ENCODE measurements around the gene HTATSF1.

HTATSF1 gene

DNA sequence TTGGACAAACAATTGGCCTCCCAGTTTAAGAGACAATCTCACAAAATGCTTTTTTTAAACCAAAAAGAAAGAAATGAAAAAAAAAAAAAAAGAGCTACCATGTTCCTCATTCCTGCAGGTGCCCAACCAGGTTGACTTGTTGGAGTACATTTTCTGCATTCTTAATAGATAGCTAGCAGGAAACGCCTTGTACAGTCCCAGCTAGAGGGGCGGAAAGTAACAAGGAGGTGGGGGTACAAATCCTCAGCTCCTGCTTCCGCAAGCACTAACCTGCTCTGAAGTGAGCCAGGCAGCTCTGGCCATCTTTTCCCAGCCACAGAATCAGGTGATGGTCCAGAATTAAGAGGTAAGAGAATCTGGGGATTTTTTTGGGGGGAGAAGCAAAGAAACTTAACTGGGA, 34.6 kb downstream of the HTATSF1 start, which contains the start of gene VGLL1:
Gene VGLL1, plus strand, starts transcription at position 265 of the 400 bp plus-strand sequence. CDS start 3,806 bp downstream, outside the sequence.
- Mint-ChIP-seq H3K27ac (no peak within 1 kb of the TSS), H3K4me3 (no peak within 1 kb of the TSS), H3K4me1 (no peaks in the 10 kb centered on the region), H3K9me3 (no peaks in the 10 kb centered on the region), H3K27me3 (no peaks in the 10 kb centered on the region), H3K36me3 (ENCODE audit: low read depth) (no peaks in the 10 kb centered on the region)
- ATAC-seq = no peak
- DNase-seq = no peak

DNA sequence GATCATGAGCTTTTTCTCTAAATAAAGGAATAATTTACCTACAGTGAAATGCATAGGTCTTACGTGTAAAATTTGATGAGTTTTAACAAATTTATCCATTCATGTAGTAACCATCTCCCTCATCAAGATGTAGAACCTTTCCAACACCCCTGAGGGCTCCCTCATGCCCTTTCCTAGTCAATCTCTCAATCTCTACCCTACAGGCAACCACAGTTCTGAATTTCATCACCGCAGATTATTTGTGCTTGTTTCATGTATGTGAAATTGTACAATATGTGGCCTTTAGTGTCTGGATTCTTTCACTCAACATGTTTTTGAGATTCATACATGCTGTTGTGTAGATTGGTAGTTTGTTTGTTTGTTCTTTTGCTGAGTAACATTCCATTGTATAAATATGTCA, 36.7 kb downstream of the HTATSF1 start:
- H3K4me1 Mint-ChIP-seq = no peaks in the 10 kb centered on the region

GRCh38 chrX:136538811-136539210, 41.4 kb downstream of the HTATSF1 start:
- Mint-ChIP-seq H3K36me3 (ENCODE audit: low read depth) (no peaks in the 10 kb centered on the region), H3K4me3 (no peak overlapping the region), H3K9me3 (no peaks in the 10 kb centered on the region), H3K27me3 (no peaks in the 10 kb centered on the region), H3K27ac (no peak overlapping the region), H3K4me1 (peaks cover 8% of the 10 kb centered on the region)
- no peak for DNase-seq
- no peak for ATAC-seq

More for the DNA sequence above, 36.7 kb downstream of the HTATSF1 start:
- no peaks in the 10 kb centered on the region for H3K27me3 Mint-ChIP-seq
- no peaks in the 10 kb centered on the region for H3K9me3 Mint-ChIP-seq
- no peaks in the 10 kb centered on the region for H3K36me3 Mint-ChIP-seq (ENCODE audit: low read depth)
- H3K27ac Mint-ChIP-seq = no peak overlapping the region
- DNase-seq (no peak), ATAC-seq (no peak)
- H3K4me3 Mint-ChIP-seq = no peak overlapping the region

DNA sequence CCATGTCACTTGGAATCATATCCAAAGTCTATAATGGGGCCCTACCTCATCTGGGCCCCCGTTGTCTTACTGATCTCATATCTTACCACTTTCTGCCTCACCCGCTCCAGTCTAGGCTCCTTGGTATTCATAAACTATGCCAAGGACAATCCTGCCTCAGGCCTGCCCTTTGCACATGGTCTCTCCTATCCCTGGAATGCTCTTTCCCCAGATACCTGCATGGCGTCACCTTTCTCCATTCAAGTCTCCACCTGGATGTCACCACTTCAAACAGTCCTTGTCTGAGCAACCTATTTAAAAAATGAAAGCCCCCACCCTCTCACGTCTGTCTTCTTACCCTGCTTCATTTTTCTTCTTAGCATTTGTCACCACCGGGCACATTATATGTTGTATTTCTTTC, 42.8 kb downstream of the HTATSF1 start:
- Mint-ChIP-seq H3K4me1 (peaks cover 13% of the 10 kb centered on the region), H3K36me3 (ENCODE audit: low read depth) (no peaks in the 10 kb centered on the region), H3K4me3 (no peak overlapping the region), H3K9me3 (no peaks in the 10 kb centered on the region), H3K27ac (no peak overlapping the region), H3K27me3 (no peaks in the 10 kb centered on the region)
- ATAC-seq (no peak), DNase-seq (no peak)

DNA sequence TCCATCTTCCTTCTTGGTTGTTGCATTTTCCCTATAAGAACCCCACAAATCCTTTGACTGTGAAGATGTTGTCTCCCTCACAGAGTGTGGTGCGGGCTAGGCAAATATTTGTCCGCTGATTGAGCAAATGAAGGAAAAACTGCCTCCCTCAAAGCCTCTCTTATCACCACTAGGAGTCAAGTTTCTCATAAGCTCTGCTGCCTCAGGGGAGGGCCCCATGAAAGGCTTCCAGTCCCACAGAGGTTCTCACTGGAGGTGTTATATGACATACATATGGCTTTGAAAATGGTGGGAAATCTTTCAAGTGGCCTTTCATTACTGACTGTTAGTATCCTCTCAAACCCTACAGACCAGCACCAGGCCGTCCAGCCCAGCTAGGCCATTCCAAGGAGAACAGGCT, 43.9 kb downstream of the HTATSF1 start:
- no peaks in the 10 kb centered on the region for H3K9me3 Mint-ChIP-seq
- no peak for ATAC-seq

DNA sequence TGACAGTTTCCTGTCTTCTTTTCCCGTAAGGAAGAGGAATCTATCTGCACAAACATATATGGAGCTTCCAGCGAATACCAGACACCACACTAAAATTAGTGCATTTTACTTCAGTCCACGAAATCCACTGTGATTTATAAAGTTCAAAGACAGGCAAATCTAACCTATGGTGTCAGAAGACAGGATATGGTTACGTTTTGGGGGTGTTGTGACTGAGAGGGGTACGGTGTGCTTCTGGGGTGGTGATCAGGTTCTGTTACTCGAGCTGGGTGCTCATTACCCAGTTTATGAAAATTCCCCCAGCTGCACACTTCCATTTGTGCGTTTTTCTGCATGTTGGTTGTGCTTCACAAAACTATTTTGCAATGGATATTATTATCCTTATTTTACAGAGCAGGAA, 44.9 kb downstream of the HTATSF1 start:
- DNase-seq (no peak), ATAC-seq (no peak)
- H3K27ac Mint-ChIP-seq = no peak overlapping the region
- no peaks in the 10 kb centered on the region for H3K27me3 Mint-ChIP-seq
- no peaks in the 10 kb centered on the region for H3K9me3 Mint-ChIP-seq
- no peak overlapping the region for H3K4me3 Mint-ChIP-seq
- H3K4me1 Mint-ChIP-seq = peaks cover 28% of the 10 kb centered on the region
- no peaks in the 10 kb centered on the region for H3K36me3 Mint-ChIP-seq (ENCODE audit: low read depth)

More for the DNA sequence above, 43.9 kb downstream of the HTATSF1 start:
- Mint-ChIP-seq H3K27ac (no peak overlapping the region), H3K36me3 (ENCODE audit: low read depth) (no peaks in the 10 kb centered on the region), H3K4me3 (no peak overlapping the region), H3K4me1 (peaks cover 23% of the 10 kb centered on the region), H3K27me3 (no peaks in the 10 kb centered on the region)
- no peak for DNase-seq

GRCh38 chrX:136546371-136546781, 49.0 kb downstream of the HTATSF1 start:
- no peak for ATAC-seq
- H3K27ac Mint-ChIP-seq = no peak overlapping the region
- H3K4me3 Mint-ChIP-seq = no peak overlapping the region
- H3K9me3 Mint-ChIP-seq = no peaks in the 10 kb centered on the region
- no peak for DNase-seq
- H3K27me3 Mint-ChIP-seq = no peaks in the 10 kb centered on the region
- H3K4me1 Mint-ChIP-seq = peaks cover 31% of the 10 kb centered on the region
- no peaks in the 10 kb centered on the region for H3K36me3 Mint-ChIP-seq (ENCODE audit: low read depth)

- no peaks in the 10 kb centered on the region for H3K27me3 Mint-ChIP-seq
- ATAC-seq = no peak
These were observed 51.8 kb downstream of the HTATSF1 start for GRCh38 chrX:136549226-136549625.

DNA sequence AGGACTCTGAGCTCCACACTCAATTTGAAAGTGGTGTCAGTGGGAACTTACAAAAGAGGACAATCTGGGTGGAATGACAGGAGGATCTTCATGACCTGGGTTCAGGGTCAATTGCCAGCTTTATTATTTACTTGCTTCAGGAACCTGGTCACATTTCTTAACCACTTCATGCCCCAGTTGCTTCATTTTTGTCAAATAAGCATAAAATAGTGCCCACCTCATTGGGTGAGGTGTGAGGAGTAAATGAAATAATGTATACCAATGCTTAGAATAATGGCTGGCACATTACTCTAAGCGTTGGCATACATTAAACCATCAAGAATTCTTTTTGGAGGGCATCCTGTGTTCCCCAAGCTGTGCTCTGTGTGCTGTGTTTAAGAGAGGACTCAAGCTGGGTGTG, 54.0 kb downstream of the HTATSF1 start:
- no peaks in the 10 kb centered on the region for H3K36me3 Mint-ChIP-seq (ENCODE audit: low read depth)
- H3K4me3 Mint-ChIP-seq = no peak overlapping the region
- no peak for ATAC-seq
- H3K27ac Mint-ChIP-seq = no peak overlapping the region
- DNase-seq = no peak
- peaks cover 7% of the 10 kb centered on the region for H3K4me1 Mint-ChIP-seq
- H3K9me3 Mint-ChIP-seq = no peaks in the 10 kb centered on the region
- H3K27me3 Mint-ChIP-seq = no peaks in the 10 kb centered on the region

More at GRCh38 chrX:136549226-136549625, 51.8 kb downstream of the HTATSF1 start:
- Mint-ChIP-seq H3K4me1 (peaks cover 23% of the 10 kb centered on the region), H3K4me3 (no peak overlapping the region), H3K9me3 (no peaks in the 10 kb centered on the region), H3K27ac (no peak overlapping the region), H3K36me3 (ENCODE audit: low read depth) (no peaks in the 10 kb centered on the region)
- no peak for DNase-seq

- no peaks in the 10 kb centered on the region for H3K4me1 Mint-ChIP-seq
- DNase-seq (no peak), ATAC-seq (no peak)
- no peaks in the 10 kb centered on the region for H3K36me3 Mint-ChIP-seq (ENCODE audit: low read depth)
- H3K4me3 Mint-ChIP-seq = no peak overlapping the region
- H3K9me3 Mint-ChIP-seq = no peaks in the 10 kb centered on the region
- H3K27me3 Mint-ChIP-seq = no peaks in the 10 kb centered on the region
- H3K27ac Mint-ChIP-seq = no peak overlapping the region
These were observed 58.3 kb downstream of the HTATSF1 start for GRCh38 chrX:136555694-136556093.

Data from activated naive CD8-positive, alpha-beta T cell treated with anti-CD3 and anti-CD28 coated beads, Interleukin-2, amount 50 U/mL, for 24 hours (primary cell).